Measurements from ENCODE around the gene SCG2.

The SCG2 gene, protein sequence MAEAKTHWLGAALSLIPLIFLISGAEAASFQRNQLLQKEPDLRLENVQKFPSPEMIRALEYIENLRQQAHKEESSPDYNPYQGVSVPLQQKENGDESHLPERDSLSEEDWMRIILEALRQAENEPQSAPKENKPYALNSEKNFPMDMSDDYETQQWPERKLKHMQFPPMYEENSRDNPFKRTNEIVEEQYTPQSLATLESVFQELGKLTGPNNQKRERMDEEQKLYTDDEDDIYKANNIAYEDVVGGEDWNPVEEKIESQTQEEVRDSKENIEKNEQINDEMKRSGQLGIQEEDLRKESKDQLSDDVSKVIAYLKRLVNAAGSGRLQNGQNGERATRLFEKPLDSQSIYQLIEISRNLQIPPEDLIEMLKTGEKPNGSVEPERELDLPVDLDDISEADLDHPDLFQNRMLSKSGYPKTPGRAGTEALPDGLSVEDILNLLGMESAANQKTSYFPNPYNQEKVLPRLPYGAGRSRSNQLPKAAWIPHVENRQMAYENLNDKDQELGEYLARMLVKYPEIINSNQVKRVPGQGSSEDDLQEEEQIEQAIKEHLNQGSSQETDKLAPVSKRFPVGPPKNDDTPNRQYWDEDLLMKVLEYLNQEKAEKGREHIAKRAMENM

GRCh38 chr2:223601932-223602666 lies at the start of gene SCG2:
SCG2 (minus strand) TSS chr2:223602361; CDS start chr2:223599282, 3,079 bp downstream.
- TF ChIP-seq, protein P1, sequence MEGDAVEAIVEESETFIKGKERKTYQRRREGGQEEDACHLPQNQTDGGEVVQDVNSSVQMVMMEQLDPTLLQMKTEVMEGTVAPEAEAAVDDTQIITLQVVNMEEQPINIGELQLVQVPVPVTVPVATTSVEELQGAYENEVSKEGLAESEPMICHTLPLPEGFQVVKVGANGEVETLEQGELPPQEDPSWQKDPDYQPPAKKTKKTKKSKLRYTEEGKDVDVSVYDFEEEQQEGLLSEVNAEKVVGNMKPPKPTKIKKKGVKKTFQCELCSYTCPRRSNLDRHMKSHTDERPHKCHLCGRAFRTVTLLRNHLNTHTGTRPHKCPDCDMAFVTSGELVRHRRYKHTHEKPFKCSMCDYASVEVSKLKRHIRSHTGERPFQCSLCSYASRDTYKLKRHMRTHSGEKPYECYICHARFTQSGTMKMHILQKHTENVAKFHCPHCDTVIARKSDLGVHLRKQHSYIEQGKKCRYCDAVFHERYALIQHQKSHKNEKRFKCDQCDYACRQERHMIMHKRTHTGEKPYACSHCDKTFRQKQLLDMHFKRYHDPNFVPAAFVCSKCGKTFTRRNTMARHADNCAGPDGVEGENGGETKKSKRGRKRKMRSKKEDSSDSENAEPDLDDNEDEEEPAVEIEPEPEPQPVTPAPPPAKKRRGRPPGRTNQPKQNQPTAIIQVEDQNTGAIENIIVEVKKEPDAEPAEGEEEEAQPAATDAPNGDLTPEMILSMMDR (IDR thresholded peaks at IDR 0.05) = no peak

- TF ChIP-seq, protein P1 (IDR thresholded peaks at IDR 0.05) = no peak
Measured at GRCh38 chr2:223649554-223650533, 47.7 kb upstream of the SCG2 start.

GRCh38 chr2:223648755-223649154 lies 46.6 kb upstream of the SCG2 start:
- TF ChIP-seq, protein P1 (IDR thresholded peaks at IDR 0.05) = no peak

DNA sequence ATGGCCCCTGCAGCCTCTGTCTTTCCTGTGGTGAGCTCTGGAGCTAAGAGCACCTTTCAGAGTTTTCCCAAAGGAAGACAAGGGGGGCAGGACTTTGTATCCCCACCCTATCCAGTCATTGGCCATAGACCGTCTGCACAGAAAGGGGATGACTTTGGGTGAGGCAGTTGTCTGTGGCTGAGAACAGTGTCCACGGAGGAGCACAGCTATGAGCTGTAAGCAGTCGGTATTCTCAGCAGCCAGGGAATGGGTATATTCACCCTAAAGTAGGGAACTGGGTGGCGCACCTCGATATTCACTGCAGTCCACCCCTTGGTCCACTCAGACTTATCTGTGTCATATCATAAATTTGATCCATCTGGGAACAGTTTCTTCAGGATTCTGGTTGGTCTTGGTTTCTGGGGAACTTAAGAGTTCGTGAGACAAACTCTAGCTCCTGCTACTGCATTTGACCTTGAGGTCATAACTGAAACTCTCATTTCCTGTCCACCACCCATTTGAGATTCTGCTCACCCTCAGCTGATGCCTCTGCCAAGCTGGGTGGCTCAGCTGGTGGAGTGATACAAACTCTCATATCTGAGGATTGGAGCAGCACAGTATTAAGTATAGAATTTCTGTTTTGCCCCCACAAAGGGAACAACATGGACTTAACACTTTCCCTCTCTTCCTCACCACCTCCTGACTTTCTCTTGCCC lies 45.2 kb upstream of the SCG2 start:
- TF ChIP-seq, protein P1 (IDR thresholded peaks at IDR 0.05) = no peak

DNA sequence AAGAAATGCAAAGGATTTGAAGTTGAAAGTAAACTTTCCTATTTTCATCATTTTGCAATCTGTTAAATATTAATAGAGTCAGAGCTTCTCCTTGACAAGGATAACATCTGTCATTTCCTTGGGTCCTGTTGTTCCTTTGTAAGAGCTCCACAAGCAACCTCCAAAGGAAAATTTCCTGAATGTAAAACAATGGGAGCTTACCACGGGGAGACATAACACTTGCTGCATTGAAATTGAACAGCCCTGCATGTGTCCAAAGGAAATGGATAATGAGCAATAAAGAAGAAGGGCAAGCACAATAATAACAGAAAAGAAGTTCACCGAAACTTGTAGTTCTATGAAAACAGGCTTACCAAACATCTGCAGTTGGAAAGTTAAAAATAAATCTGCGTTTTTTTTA lies 42.0 kb upstream of the SCG2 start:
- TF ChIP-seq, protein P1 (IDR thresholded peaks at IDR 0.05) = no peak

DNA sequence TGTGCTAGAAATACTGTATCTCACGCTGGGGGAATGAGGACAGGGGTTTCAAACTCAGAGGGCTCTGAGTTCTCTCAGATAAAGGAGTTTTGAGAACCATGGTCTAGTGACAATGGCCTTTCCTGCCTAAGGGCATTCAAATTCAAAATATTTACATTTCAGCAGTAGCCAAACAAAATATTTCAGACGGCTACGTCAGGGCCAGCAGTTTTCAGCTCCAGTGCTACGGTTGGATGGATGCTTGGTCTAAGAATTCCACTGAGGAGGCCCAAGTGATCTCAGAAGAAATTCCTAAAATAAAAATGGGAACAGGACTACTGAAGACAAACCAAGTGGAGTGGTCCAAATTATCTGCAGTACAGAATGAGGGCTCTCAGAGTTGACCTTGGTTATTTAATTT lies 41.1 kb upstream of the SCG2 start:
- TF ChIP-seq, protein P1 (IDR thresholded peaks at IDR 0.05) = no peak

Measured in LNCAP (cell line).